AML-193 (cell line): Measurements from ENCODE around the gene KIAA1217.

ENCODE experiments used
- DNase-seq, 2 experiments: peaks; one replicate each; lab custom pipeline; 2025; lab: John Stamatoyannopoulos, UW

The KIAA1217 gene

DNA sequence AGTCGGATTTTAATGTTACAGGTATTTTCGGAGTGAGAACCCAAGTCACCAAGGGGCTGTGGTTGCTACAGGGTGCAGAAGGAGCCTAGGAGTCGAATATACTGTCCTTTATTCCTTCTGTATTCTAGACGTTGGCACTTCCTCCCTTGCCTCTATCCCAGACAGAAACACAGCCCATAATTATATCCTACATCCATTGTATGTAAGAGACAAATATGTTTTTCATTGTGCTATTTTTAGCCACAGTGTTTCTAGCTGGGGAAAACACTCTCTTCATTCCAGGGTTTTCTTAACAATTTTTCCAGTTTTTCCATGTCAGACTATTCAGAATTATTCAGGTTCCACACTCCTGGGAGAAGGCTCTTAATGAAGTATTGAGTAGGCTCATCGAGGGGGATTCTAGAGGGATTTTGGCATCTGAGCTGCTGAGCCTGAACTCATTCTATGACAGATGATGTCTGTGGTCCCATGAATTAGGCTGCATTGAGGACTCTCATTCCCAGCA is 32.6 kb downstream of the KIAA1217 start:
- DNase-seq, result no peak

DNA sequence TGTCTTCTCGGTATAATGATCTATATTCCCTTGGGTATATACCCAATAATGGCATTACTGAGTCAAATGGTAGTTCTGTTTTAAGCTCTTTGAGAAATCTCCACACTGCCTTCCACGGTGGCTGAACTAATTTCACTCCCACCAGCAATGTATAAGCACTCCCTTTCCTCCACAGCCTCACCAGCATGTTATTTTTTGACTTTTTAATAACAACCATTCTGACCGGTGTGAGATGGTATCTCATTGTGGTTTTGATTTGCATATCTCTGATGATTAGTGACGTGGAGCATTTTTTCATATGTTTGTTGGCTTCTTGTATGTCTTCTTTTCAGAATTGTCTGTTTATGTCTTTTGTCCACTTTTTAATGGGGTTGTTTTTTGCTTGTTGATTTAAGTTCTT is 33.6 kb downstream of the KIAA1217 start:
- no peak for DNase-seq

DNA sequence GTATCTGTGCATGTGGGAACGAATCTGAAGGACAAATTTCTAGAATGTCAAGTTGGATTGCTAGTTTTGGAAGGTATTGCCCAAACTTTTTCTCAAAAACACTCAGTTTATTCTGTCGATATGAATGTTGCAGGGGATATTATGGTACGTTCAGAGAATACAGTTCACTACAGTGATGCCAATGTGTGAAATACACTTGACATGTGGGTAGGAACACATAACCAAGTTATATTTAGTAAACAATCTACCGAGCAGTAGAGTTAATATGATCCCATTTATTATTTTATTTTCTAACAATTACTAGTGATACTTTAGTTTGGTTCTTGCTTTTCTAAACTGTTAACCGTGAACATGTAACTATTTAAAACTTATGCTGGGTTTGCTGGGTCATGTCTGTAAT is 37.4 kb downstream of the KIAA1217 start:
- DNase-seq, result no peak

DNA sequence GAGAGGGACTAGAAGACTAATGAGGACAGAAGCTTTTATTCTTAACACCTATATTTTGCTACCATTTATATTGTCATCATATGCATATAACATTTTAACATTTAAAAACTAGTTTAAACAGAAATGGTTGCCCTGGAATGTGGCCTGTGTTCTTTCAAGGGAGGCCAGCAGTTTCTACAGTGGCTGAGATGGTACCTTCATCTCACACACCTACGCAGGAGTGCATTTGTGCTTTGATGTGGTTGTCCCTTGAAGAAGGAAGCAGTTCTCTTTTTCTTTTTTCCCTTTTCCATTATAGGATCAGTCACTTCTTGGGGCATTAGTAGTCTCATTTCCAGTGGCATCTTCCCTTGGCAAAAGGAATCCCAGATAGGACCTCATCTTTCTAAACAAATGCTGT is 38.9 kb downstream of the KIAA1217 start:
- DNase-seq, result no peak

DNA sequence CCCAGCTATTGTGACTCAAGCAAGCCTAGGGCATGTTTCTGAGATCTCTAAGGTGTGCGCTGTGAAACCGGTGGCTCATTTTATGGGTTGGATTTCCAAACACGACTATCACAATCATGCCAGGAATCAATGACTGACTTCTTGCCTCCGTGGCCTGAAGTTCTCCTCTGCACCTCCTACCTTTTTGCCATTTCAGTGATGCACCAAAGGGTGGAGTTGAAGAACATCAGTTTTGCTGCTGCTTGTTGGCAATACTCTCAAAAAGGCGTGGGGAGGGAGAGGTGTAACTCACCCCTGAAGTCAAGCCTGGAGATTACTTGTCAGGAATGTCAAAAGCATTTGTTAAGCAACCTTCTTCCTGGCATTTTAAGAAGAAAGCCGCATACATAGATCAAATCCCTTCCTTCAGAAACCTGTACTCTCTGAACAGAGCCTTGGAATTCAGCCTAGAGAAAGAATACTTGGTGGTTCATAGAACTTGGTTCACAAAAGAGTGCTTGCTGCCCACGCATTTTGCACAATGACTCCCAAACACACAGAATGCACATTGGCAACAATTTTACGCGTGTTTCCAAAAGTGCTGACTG is 41.0 kb downstream of the KIAA1217 start:
- no peak for DNase-seq

DNA sequence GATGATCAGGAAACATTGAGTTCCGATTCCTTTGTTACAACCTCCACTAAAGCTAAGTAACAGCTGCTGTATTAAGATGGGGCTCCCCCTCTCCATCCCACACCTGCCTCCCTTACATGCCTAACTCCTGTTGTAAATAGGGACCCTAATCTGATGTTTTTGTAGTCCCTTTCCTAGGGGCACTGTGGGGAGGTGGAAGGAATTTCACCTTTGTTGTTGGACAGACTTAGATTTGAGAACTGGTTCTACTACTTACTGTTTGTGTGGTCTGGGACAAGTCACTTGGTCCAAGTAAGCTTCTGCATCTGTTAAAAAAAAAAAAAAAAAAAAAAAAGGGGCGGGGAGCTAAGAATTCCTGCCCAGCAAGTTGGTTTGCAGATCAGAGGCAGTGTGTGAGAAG is 42.6 kb downstream of the KIAA1217 start:
- no peak for DNase-seq

DNA sequence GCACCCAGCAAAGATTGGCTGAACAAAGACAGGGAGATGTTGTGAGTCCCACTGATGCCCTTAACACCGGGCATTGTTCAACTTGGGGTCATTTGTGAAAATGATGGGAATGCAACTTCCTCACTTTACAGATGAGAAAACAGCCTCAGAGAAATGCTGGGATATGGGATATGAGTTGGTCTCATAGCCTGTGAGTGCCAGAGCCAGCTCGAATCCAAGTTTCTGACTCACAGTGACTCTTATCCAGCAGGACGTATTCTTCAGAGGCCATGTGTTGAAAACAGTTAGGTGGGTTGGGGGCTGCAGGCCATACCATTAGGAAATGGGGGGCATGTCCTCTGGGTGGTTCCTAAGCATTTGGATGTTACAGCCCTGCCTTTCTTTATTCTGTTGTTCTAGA is 45.2 kb downstream of the KIAA1217 start:
- DNase-seq, result no peak

DNA sequence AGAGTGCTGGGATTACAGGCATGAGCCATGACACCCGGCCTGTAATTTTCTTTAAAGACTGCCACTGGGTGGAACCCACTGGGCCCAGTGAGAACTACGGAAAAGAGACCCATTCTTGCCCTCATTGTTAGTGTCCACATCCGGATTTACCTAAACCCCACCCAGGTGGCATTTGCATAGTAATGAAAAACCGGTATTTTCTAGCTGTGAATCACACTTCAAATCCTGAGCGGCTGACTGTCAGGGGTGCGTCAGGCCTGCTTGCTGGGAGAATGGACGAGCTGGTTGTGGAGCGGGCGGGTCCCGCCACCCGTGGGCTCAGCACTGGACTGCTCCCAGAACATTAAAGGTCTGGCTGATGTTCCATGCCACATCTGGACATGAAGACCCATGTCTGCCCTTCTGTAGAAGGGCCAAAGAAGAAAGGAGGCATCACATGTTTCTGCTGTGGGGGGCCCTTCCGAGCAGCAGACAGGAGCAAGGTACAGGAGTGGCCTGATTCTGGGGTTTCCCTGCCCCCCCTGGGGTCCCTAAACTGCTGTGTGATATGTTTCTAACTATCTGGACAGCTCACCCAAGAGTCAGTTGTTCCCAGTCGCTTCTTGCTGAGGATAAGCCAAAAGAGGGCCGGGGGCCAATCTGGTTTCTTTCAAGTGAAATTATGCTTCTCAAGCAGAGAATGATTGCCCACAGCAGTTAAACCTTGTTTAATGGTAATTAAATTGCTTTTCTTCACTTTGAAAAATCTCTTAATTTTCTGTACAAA is 46.4 kb downstream of the KIAA1217 start:
- no peak for DNase-seq

DNA sequence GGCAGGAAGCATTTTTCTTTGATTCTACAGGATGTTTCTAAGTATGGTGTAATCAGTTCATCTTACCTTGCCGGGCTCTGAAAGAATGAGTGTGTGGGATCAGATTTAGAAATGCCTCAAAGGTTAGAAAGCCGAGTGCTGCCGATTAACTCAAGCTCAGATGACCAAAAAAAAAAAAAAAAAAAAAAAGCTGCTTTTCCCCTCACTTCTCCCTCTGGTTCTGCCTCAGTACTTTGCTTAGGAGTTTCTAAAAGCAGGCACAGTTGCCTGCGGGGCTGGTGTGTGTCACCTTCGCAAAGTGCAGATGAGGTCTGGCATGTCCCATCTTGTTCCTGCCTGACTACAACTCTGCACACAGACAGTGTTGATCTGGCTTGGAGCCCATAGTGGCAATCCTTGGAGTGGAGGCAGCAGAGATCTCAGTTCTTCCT is 47.0 kb downstream of the KIAA1217 start:
- DNase-seq, result no peak

DNA sequence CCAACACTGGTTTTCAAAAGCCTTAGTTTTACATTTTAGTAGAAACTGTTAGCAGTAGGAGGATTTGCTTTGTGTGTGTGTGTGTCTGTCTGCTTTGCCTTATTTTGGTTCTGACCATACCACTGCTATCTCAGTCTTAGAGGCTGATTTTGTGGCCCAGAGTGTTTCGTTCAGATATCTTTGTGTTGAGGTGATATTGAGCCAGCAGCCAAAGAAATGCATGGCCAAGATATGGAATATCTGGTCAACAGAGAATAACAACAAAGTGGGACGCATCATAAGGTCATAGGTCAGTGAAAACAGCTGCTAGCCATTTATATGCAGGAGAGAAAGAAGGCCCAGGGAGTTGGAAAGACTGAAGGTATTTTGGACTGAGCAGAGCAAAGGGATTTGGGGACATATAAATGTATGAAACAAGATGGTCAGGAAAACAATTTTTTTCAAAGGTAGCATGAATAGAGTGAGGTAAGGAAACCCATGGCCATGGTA is 47.7 kb downstream of the KIAA1217 start:
- DNase-seq, result no peak

DNA sequence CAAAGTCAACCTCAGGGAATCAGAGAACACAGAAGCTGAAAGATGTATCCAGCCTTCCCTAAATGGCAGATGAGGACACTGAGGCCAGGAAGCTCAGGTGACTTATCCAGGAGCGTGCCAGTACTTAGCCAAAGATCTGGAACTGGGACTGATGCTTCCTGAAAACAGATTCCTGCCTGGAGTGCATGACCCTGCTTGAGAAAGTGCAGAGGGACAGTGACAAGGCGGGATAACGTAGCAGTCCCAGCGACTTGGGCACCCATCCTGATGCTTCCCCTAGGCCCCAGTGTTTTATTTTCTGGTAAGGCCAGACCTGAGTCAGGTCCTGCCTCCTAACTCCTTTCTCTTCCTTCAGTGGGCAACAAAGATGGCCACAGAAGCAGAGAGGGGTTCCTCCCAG is 48.6 kb downstream of the KIAA1217 start:
- no peak for DNase-seq

DNA sequence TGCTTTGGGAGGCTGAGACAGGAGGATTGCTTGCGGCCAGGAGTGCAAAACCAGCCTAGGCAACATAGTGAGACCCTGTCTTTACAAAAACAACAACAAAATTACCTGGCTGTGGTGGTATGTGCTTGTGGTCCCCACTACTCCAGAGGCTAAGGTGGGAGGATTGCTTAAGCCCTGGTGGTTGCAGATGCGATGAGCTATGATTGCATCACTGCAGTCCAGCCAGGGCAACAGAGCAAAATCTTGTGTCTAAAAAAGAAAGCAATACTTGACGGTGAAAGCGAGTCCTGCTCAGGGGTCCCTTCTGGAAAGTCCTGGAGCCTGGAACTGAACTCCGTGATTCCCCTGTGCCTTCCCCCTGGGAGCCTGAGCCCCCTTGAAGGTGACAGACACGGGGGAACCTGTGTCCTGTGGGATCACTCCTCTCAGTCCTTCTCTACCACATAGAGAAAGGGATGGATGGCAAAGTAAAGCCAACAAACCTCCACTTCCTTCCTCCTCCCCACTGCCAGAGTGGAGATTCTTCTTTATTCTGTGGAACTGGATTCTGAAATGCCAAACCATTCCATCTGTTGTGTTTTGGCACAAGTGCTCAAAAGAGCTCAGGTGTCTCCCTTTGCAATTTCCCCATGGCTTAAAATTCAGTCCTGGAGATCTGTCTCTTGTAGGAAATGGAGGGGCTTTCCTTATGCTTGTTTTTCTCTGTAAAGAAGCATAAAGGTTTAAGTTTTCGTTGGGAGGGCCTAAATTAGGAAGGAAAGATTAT is 50.6 kb downstream of the KIAA1217 start:
- no peak for DNase-seq

DNA sequence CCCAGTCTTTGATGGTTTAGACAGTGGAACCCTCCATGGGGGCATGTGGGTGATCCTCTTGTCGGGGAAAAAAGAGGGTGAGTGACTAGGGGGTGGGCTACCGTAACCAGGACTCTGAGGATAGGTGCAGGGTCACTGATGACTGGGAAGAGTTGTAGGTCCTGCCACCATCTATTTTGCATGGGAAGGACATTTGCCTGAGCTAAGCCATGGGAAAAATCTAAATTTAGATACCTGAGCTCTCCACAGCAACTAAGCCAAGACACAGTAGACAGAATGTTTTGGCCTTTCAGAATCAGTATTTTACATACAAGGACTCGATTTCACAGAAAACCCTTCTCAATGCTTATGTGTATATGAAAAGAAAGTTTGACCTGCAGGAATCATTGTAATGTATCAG is 52.7 kb downstream of the KIAA1217 start:
- DNase-seq, result no peak

DNA sequence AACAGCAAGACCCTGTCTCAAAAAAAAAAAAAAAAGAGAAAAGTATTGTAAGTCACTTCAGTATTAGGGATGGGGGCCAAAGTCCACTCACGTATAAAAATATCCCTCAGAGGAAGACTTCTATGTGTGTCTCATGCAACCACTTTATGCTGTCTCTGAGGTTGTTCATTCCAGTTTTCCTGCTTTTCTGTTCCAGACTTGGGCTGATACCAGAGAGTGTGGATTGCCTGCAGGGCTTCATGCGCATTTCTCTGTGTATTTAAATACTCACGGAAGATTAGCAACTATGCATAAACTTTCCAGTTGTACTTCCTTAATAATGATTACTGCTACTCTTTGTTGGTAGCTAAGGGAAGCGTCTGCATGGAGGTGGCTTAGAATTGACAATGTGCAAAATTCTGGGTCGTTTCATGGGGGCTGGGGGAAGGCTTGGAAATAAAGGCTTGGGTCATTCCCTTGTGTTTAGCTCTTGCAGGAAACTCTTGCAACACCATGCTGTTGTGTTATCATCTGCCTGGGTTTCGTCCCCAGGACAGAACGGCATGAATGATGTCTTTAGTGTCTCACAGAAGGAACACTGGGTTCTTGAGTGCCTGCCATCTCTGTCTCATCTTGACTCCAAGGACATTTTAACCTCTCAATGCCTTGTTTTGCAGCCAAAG is 54.1 kb downstream of the KIAA1217 start:
- no peak for DNase-seq

DNA sequence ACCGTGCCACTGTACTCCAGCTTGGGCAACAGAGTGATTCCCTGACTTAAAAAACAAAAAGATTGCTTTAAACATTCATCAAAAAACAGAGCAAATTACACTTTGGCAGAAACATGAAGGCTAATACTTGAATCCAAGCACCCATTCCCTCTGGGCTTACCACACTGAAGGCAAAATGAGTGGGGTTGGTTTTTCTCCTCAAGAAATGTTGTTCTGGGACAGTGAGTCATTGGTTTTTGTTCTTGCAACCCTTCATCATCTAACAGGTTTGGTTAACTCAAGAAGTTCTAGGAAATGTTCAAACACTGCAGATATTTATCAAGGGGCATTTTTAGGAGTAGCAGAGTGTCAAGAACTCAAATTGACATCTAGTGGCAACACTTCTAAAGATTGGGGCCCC is 60.5 kb downstream of the KIAA1217 start:
- DNase-seq, result no peak

DNA sequence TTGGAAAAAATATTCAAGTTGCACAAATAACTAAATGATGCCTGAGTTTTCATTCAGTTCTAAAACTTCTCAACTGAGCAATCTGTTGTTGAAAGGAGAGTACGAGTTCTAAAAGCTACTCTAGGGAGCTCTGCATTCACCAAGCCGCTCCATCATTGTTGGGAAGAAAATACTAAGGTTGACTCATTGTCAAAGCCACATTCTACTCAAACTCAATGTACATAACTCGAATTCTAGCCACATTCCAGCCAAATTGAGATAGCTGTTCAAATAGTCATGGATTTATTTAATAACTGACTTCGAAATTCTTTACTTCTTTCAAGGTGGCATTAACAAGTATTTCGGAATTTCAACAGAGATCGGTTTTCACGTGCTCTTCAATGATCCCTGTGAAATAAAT is 63.4 kb downstream of the KIAA1217 start:
- no peak for DNase-seq

DNA sequence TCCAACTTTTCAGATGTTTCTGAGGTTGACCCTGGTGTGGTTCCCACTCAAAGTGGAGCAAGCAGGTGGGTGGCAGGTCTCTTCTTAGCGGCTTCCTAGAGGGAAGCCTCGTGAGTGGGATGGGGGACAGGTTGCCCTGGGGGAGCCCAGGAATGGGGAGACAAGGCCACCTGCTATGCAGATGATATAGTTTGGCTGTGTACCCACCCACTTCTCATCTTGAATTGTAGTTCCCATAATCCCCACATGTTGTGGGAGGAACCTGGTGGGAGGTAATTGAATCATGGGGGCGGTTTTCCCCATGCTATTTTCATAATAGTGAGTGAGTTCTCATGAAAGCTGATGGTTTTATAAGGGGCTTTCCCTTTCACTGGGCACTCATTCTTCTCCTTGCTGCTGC is 68.3 kb downstream of the KIAA1217 start:
- DNase-seq, result no peak

DNA sequence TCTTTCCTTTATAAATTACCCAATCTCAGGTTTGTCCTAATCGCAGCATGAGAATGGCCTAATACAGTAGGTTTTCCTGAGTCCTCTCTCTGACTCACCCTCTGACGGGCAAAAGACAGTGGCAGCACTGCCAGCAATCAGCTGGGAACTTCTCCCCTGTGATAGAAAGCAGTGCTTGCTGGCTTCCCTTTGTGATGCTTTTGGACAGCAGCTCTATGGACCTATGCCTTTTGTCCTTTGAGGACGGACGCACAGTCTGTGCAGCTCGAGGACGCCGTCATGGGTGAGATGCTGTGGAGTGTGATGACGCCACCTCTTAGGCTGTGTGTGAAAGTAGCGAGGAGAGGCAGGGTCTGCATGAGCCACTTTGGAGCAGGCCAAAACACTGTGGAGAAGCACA is 68.8 kb downstream of the KIAA1217 start:
- DNase-seq, result no peak

DNA sequence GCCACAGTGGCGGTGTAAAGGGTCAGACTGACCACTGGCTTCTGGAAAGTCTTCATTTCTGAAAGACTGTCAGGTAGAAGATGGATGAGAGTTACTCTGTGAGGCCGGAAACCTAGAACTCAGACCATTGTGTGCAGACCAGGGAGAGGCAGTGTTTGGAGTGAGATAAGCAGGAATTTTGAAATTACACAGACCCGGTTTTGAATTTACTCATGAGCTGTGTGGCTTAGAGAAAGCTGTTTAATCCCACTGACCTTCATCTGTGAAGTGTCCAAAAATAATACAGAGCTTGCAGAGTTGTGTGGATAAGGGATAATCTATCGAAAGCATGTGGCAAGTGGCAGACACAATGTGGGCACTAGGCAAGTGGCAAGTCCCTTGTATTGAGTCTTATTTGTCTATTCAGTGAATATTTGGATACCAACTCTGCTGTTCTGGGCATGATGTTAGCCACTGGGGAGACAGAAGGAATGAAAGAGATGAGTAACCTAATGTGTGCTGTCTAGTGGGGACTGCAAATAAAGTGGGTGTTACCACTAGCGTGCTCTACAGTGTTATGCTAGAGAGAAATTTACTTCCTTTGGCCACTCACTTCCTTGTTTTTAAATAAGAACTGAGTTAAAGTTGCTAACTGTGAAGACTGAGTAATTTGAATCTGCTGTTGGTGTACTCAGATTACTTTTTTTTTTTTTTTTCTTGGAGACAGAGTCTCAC is 69.4 kb downstream of the KIAA1217 start:
- no peak for DNase-seq

DNA sequence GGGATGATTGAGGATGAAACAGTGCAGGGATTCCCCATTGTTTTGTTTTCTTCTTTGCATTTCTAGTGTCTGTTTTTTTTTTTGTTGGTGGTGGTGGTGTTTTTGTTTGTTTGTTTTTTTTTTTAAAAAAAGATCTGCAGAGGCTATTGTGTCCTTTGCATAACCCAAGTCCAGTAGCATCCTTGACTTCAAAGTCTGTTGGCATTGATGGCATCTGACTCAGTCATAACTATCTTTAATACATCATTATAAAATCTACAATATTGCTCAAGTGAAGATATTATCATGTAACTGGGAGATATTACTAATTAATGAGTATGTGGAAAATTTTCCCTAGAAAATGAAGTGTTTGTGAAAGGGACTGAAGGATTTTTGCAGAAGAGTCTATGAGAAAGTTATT is 70.2 kb downstream of the KIAA1217 start:
- DNase-seq, result no peak

DNA sequence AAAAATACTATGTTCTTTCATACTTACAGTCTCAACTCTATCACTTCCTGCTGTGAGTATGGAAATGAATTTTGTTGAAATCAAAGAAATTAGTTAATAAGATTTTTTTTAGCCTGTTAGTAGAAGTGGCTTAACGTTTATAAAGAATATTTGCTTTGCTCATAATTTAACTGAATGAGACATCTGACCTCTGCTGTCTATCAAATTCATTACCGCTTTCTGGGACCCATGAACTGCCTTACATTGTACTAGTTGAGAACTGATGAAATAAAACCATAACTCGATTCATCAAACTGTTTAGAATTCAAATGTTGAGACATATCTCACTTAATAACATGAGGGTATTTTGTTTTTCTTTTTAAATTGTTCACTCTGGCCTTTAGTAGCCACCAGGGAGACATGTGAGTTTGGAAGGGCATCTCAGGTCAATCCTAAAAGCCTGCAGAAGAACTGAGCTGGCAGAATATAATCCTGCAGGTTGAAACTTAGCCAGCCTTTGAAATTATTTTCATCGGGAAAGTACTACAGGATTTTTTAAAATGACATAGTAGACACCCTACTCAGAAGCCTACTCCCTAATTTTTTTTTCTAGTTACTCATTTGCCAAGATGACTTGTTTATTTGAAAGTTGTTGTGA is 78.7 kb downstream of the KIAA1217 start:
- no peak for DNase-seq
